ENCODE measurements around the gene USPL1. TPM values are rescaled to one million over a fixed set of nuclear protein-coding genes. Genes with fewer than 3 reads are reported as not detected.

USPL1 gene
- total RNA-seq, 1 donor from 2014 or later = 24.9 TPM

DNA sequence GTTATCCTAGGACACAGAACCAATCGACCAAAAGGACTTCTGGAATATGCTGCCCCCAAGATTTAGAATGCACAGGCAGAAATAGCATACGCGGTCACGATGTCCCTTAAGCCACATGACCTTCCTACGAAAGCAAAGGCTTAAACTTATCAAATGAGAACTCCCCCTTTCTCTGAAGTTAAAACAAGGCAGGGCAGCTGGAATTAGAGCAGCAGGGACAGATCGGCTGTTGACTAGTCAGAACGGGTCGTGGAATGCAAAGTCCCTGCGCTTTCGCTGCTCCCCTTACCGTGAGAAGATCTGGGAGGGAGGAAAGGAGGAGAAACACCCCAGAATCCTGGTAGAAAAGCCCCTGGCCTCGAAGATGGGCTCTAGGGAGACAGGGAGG lies 799 bp upstream of the USPL1 start:
- no peaks in the 10 kb centered on the region for H3K36me3 Mint-ChIP-seq (ENCODE audit: low read depth)
- H3K9me3 Mint-ChIP-seq = no peaks in the 10 kb centered on the region
- H3K27me3 Mint-ChIP-seq (ENCODE audit: low read depth) = no peaks in the 10 kb centered on the region
- TF ChIP-seq, protein P1, sequence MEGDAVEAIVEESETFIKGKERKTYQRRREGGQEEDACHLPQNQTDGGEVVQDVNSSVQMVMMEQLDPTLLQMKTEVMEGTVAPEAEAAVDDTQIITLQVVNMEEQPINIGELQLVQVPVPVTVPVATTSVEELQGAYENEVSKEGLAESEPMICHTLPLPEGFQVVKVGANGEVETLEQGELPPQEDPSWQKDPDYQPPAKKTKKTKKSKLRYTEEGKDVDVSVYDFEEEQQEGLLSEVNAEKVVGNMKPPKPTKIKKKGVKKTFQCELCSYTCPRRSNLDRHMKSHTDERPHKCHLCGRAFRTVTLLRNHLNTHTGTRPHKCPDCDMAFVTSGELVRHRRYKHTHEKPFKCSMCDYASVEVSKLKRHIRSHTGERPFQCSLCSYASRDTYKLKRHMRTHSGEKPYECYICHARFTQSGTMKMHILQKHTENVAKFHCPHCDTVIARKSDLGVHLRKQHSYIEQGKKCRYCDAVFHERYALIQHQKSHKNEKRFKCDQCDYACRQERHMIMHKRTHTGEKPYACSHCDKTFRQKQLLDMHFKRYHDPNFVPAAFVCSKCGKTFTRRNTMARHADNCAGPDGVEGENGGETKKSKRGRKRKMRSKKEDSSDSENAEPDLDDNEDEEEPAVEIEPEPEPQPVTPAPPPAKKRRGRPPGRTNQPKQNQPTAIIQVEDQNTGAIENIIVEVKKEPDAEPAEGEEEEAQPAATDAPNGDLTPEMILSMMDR (conservative IDR thresholded peaks at IDR 0.05) = no peak
- no peak overlapping the region for H3K4me3 Mint-ChIP-seq
- DNase-seq (ENCODE audit: low read depth, low spot score) = no peak
- H3K27ac Mint-ChIP-seq (ENCODE audit: unreplicated experiment) = no peak overlapping the region
- H3K4me1 Mint-ChIP-seq = peaks cover 13% of the 10 kb centered on the region

DNA sequence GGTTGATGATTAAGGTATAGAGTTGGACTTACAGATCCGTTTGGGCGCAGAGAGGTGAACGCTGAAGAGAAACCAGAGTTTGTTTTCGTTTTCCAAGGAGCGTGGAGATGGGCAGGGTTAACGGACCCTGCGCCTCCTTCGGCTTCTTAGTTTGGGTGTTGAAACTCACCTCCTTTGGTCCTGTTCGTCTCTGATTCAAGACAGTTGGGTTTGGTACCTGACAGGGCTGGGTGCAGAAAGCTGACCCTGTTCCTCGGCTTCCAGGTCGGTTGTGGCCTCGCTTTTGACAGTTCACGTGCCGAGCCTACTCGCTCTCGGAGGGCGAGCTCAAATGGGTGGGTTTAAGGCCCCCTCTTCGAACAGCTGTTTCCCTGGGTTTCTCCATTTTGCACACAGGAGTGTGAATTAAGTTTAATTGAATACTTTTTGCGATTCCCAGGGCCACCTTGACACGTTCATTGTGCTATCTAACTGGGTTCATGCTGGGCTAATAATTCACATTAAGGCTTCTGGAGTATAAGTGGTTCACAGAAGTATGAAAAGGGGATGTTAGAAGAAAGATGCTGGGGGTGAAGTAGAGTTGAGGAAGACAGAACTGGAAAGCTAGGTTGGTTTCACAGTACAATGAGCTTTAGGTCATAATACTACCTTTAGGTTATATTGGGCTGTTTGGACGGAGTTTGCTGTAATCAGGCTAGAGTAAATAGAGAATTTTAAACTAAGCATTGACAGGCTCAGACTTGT lies 638 bp downstream of the USPL1 start:
- H3K36me3 Mint-ChIP-seq (ENCODE audit: low read depth) = peaks cover 3% of the 10 kb centered on the region
- H3K27me3 Mint-ChIP-seq (ENCODE audit: low read depth) = no peaks in the 10 kb centered on the region
- H3K4me3 Mint-ChIP-seq = no peak overlapping the region
- H3K9me3 Mint-ChIP-seq = no peaks in the 10 kb centered on the region
- no peak for DNase-seq (ENCODE audit: low read depth, low spot score)
- peaks cover 13% of the 10 kb centered on the region for H3K4me1 Mint-ChIP-seq
- no peak overlapping the region for H3K27ac Mint-ChIP-seq (ENCODE audit: unreplicated experiment)
- TF ChIP-seq, protein P1 (conservative IDR thresholded peaks at IDR 0.05) = no peak

DNA sequence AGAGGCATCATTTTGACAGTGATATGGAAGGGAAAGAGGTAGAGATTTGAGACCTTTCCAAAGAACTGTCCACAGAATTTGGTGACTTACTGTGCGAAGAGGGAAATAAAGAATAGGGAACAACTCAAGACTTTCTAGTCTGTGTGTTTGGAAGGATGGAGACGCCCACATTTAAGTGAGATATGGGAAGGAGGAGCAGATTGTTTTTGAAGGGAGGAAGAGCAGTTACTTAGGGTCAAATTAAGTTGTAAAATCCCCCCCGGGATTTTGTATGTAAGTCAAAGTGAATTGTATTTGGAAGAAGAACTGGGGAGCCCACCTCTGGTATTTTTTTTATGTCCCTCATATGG lies 1.2 kb downstream of the USPL1 start:
- peaks cover 4% of the 10 kb centered on the region for H3K36me3 Mint-ChIP-seq (ENCODE audit: low read depth)
- H3K27ac Mint-ChIP-seq (ENCODE audit: unreplicated experiment) = no peak overlapping the region
- H3K4me3 Mint-ChIP-seq = no peak overlapping the region
- TF ChIP-seq, protein P1 (conservative IDR thresholded peaks at IDR 0.05) = no peak
- DNase-seq (ENCODE audit: low read depth, low spot score) = no peak
- H3K9me3 Mint-ChIP-seq = no peaks in the 10 kb centered on the region
- peaks cover 13% of the 10 kb centered on the region for H3K4me1 Mint-ChIP-seq
- no peaks in the 10 kb centered on the region for H3K27me3 Mint-ChIP-seq (ENCODE audit: low read depth)

DNA sequence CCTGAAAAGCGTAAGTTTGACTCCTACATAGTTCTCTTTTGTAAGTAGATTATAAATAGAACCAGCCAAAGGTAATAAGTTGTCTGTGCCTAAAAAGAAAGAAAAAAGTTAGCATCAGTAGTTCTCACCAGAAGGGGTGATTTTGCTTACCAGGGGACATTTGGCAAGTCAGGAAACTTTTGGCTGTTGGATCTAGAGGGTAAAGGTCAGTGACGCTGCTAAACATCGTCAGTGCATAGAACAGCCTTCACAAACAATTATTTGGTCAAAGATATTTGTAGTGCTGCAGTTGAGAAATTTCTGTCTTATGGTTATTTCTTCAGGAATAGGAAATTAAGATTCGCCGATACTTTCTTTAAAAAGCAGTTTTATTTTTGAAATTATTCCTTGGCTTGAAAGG lies 2.0 kb downstream of the USPL1 start:
- TF ChIP-seq, protein P1 (conservative IDR thresholded peaks at IDR 0.05) = no peak

DNA sequence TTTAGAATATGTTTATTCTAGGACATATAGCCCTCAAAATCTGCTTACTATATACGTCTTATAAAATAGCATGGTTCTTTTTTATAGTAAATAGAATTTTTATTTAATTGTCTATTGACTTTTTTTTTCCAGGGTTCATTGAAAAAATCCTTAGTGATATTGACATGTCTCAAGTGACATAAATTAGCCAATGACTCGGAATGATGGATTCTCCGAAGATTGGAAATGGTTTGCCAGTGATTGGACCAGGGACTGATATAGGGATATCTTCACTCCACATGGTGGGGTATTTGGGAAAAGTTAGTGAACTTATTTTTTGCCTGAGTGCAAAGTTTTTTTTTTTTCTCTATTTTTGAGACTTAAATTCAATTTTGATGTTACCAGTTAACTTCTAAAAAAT lies 3.2 kb downstream of the USPL1 start:
- Mint-ChIP-seq H3K9me3 (no peaks in the 10 kb centered on the region), H3K27ac (ENCODE audit: unreplicated experiment) (no peak overlapping the region), H3K4me3 (no peak overlapping the region), H3K4me1 (peaks cover 8% of the 10 kb centered on the region), H3K36me3 (ENCODE audit: low read depth) (peaks cover 9% of the 10 kb centered on the region), H3K27me3 (ENCODE audit: low read depth) (no peaks in the 10 kb centered on the region)
- no peak for DNase-seq (ENCODE audit: low read depth, low spot score)
- TF ChIP-seq, protein P1 (conservative IDR thresholded peaks at IDR 0.05) = no peak

More for the DNA sequence above, 2.0 kb downstream of the USPL1 start:
- peaks cover 6% of the 10 kb centered on the region for H3K36me3 Mint-ChIP-seq (ENCODE audit: low read depth)
- no peak overlapping the region for H3K27ac Mint-ChIP-seq (ENCODE audit: unreplicated experiment)
- peaks cover 13% of the 10 kb centered on the region for H3K4me1 Mint-ChIP-seq
- H3K27me3 Mint-ChIP-seq (ENCODE audit: low read depth) = no peaks in the 10 kb centered on the region
- DNase-seq (ENCODE audit: low read depth, low spot score) = no peak
- no peak overlapping the region for H3K4me3 Mint-ChIP-seq
- no peaks in the 10 kb centered on the region for H3K9me3 Mint-ChIP-seq
